Adrenal gland (tissue), 12 donors: Measurements from ENCODE around the gene EPHB2. TPM values are rescaled to one million over a fixed set of nuclear protein-coding genes. Genes with fewer than 3 reads are reported as not detected.

Experiments used
- DNase-seq, 7 donors: peaks; one replicate each; pipeline ENCODE4 v3.0.0-alpha.2; 2019 to 2020
- H3K27ac ChIP-seq, 5 donors: fragments of 200-600 bp; sonication (generic) in 4 of 5; 1 replicate in 3 of 5; 2 replicates in 2 of 5; pipeline versions ENCODE4 v1.5.1 to v1.8.0; 2016 to 2020; ENCODE audit warnings: mild to moderate bottlenecking in 1 of 5
- H3K27me3 ChIP-seq: fragments of 200-600 bp; 2 replicates; pipeline ENCODE4 v1.8.0; 2021
- H3K36me3 ChIP-seq, 2 donors: fragments of 200-600 bp; replicated peaks in 1 of 2; 1 replicate in 1 of 2; 2 replicates in 1 of 2; pipeline versions ENCODE4 v1.5.1 to v1.8.0; 2018 to 2022
- H3K4me1 ChIP-seq, 2 donors: fragments of 200-600 bp; replicated peaks in 1 of 2; 1 replicate in 1 of 2; 2 replicates in 1 of 2; pipeline versions ENCODE4 v1.5.1 to v1.8.0; 2018 to 2021
- H3K4me3 ChIP-seq, 4 donors: fragments of 200-600 bp; sonication (generic) in 3 of 4; one replicate each; pipeline ENCODE4 v1.5.1; 2016 to 2018
- H3K9me3 ChIP-seq, 3 donors: fragments of 200-600 bp; sonication (generic) in 1 of 3; replicated peaks in 1 of 3; 1 replicate in 2 of 3; 2 replicates in 1 of 3; pipeline versions ENCODE4 v1.5.1 to v1.8.0; 2016 to 2021
- POLR2A ChIP-seq, 2 donors: fragments of 450-650 bp; IDR thresholded peaks; one replicate each; pipeline ENCODE4 v1.6.1; 2017; ENCODE audit warnings: antibody characterized with exemption in 2 of 2, mild to moderate bottlenecking in 2 of 2, moderate library complexity in 1 of 2
- WGBS, 4 donors: extraction: QIAGEN DNeasy Blood & Tissue Kit in 2 of 4; methylation state at CpG; one replicate each; pipeline versions ENCODE4 v1.1.5 to v1.1.7; 2013 to 2017; 5-methylcytosine and 5-hydroxymethylcytosine counted together
- intact Hi-C, 2 donors: fragments of 100-400 bp; cut with DNase I; formaldehyde crosslinking; loops; one replicate each; pipeline versions ENCODE4 v1.14.1 to v1.15.0; 2022 to 2023
- polyA plus RNA-seq, 3 donors: library from polyadenylated mRNA; stranded (reverse); fragments of 200-250 nt in 2 of 3; fragments of 350-450 nt in 1 of 3; fragmentation: Illumina TruSeq in 1 of 3; extraction: RNeasy Lipid Tissue Mini Kit (QIAGEN cat#74804) in 1 of 3; gene quantifications; one replicate each; pipeline ENCODE4 v1.2.3, GENCODE V29; 2013 to 2014
- total RNA-seq, 9 donors: library from RNA; depleted of rRNA in 4 of 9; stranded (reverse); fragments of >200 nt in 4 of 9; fragments of 120-200 nt in 1 of 9; fragmentation: NEBNext Ultra II Directional in 1 of 9; extraction: Animal tissue kit (Norgen Biotek cat#: 25700) in 1 of 9; gene quantifications; one replicate each; pipeline versions ENCODE4 v1.1.0 to v1.2.4, GENCODE V29; 2013 to 2023
- TF ChIP-seq, protein P1 (sequence below), 6 experiments: fragments of 450-650 bp in 4 of 6; fragments of 200-600 bp in 2 of 6; sonication (generic) in 1 of 6; IDR thresholded peaks; 1 replicate in 5 of 6; 2 replicates in 1 of 6; pipeline versions ENCODE4 v1.5.1 to v1.8.0; 2016 to 2021; ENCODE audit warnings: antibody characterized with exemption in 6 of 6, mild to moderate bottlenecking in 2 of 6, moderate library complexity in 1 of 6
- donor health status: healthy with polysubstance abuse.
- donor health status: Bipolar disorder and iron deficiency.
- donor health status: DM: yes; HTN: yes; CAD: no.
- donor health status: DM: no; HTN: no; CAD: no.
- donor health status: DM: no; HTN: no; CAD: no.
- donor health status: DM: yes; HTN: yes; CAD: no.

Gene EPHB2
- total and polyA plus RNA-seq, 12 donors, result 0.67 to 10.3 (median 3.1) TPM

DNA sequence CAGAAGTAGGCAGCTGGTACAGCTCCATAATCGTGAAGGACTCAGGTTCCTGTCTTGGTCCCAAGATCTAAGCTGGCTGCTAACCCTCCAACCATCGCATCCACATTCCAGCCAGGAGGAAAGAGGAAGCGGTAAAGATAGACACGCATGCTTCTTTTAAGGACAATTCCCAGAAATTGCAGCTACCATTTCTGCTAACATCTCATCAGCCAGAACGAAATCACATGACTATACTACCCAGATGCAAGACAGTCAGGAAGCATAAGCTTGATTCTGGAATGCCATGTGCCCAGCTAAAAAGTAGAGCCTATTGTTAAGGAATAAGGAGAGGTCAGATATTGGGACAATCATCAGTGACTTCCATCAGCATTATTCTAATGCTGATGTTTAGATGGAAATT lies 110.4 kb downstream of the EPHB2 start:
- no peaks in the 10 kb centered on the region for H3K4me1 ChIP-seq
- H3K27me3 ChIP-seq, result no peaks in the 10 kb centered on the region
- TF ChIP-seq POLR2A (IDR thresholded peaks at IDR 0.05), result no peak
- intact Hi-C loops, result no loop called here
- DNase-seq, result no peak
- no peaks in the 10 kb centered on the region for H3K36me3 ChIP-seq
- 61 to 70% (median 67%) methylated on average over 5 of the region's 5 CpGs for WGBS, 4 donors
- no peaks in the 10 kb centered on the region for H3K9me3 ChIP-seq
- H3K27ac ChIP-seq, result no peak overlapping the region
- no peak overlapping the region for H3K4me3 ChIP-seq

DNA sequence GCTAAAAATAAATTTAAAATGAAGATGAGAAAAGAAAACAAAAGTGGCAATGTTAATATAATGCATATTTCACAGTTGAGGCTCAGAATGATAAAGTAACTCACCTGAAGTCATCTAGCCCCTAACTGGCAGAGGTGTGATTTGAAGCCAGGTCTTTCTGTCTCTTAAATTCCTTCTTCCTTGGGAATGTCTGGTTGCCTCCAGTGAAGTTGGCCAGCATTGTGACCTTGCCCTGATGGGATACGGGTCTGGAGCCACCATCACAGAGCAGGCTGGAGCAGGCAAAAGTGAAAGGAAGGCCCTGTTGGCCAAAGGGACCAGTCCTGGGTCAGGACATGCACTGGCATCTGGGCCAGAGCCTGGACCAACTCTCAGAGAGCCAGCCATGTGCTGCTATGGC lies 111.7 kb downstream of the EPHB2 start:
- H3K27me3 ChIP-seq, result no peaks in the 10 kb centered on the region
- no peak for DNase-seq
- H3K27ac ChIP-seq, result no peak overlapping the region
- no peaks in the 10 kb centered on the region for H3K9me3 ChIP-seq
- intact Hi-C loops, result no loop called here
- no peak overlapping the region for H3K4me3 ChIP-seq
- H3K4me1 ChIP-seq, result peaks cover 0 to 4% of the 10 kb centered on the region in 2 donors
- TF ChIP-seq POLR2A (IDR thresholded peaks at IDR 0.05), result no peak
- TF ChIP-seq, protein P1, sequence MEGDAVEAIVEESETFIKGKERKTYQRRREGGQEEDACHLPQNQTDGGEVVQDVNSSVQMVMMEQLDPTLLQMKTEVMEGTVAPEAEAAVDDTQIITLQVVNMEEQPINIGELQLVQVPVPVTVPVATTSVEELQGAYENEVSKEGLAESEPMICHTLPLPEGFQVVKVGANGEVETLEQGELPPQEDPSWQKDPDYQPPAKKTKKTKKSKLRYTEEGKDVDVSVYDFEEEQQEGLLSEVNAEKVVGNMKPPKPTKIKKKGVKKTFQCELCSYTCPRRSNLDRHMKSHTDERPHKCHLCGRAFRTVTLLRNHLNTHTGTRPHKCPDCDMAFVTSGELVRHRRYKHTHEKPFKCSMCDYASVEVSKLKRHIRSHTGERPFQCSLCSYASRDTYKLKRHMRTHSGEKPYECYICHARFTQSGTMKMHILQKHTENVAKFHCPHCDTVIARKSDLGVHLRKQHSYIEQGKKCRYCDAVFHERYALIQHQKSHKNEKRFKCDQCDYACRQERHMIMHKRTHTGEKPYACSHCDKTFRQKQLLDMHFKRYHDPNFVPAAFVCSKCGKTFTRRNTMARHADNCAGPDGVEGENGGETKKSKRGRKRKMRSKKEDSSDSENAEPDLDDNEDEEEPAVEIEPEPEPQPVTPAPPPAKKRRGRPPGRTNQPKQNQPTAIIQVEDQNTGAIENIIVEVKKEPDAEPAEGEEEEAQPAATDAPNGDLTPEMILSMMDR (IDR thresholded peaks at IDR 0.05), result no peak
- 64 to 88% (median 73%) methylated on average over 1 of the region's 1 CpG for WGBS, 4 donors
- no peaks in the 10 kb centered on the region for H3K36me3 ChIP-seq

DNA sequence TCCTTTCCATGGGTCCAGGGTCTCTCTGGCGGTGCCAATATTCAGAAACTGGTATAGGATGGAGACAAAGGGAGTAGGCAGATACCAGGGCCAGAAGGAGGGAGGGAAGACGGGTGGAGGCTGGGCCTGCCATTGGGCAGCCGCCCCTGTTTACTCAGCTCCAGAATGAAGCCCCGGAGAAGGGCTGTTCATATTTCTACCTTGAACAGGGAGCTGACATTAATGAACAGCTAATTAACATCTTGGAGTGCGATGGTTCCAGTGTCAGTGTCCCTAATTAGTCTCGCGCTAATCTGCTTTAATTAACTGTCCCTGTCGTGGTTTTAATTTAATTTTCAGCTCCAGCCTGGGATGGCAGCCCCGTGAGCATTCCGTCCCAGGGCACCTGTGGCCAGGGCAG lies 113.8 kb downstream of the EPHB2 start:
- Histone ChIP-seq H3K27me3 (no peaks in the 10 kb centered on the region), H3K36me3 (no peaks in the 10 kb centered on the region), H3K4me1 (peaks cover 0 to 4% of the 10 kb centered on the region in 2 donors), H3K4me3 (no peak overlapping the region), H3K9me3 (no peaks in the 10 kb centered on the region), H3K27ac (no peak overlapping the region)
- intact Hi-C loops, result no loop called here
- WGBS, 4 donors, result 87 to 93% (median 88%) methylated on average over 10 of the region's 10 CpGs
- DNase-seq, result no peak
- TF ChIP-seq, protein P1 (IDR thresholded peaks at IDR 0.05), result no peak
- TF ChIP-seq POLR2A (IDR thresholded peaks at IDR 0.05), result no peak

DNA sequence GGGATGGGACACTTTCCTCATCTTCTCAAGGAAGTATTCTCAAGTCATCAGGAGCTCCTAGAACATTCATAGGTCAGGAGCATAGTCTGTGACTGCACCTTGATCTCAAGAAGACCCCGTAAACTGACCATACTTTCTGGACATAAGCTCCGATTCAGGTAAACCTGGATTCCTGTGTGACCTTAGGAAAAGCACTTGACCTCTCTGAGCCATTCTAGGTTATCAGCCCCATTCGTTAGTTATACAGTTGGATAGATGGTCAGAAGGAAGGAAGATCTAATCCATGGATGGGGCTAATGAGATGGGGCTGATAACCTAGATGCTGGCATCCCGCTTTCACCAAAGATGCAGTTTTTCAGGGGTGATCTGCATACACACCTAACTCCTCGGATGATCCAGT lies 114.3 kb downstream of the EPHB2 start:
- no peaks in the 10 kb centered on the region for H3K27me3 ChIP-seq
- no peak overlapping the region for H3K4me3 ChIP-seq
- intact Hi-C loops, result no loop called here
- H3K4me1 ChIP-seq, result peaks cover 0 to 4% of the 10 kb centered on the region in 2 donors
- H3K9me3 ChIP-seq, result no peaks in the 10 kb centered on the region
- DNase-seq, result no peak
- H3K27ac ChIP-seq, result no peak overlapping the region
- no peaks in the 10 kb centered on the region for H3K36me3 ChIP-seq
- TF ChIP-seq POLR2A (IDR thresholded peaks at IDR 0.05), result no peak
- TF ChIP-seq, protein P1 (IDR thresholded peaks at IDR 0.05), result no peak
- 89 to 92% (median 92%) methylated on average over 3 to 5 of the region's 5 CpGs for WGBS, 4 donors

DNA sequence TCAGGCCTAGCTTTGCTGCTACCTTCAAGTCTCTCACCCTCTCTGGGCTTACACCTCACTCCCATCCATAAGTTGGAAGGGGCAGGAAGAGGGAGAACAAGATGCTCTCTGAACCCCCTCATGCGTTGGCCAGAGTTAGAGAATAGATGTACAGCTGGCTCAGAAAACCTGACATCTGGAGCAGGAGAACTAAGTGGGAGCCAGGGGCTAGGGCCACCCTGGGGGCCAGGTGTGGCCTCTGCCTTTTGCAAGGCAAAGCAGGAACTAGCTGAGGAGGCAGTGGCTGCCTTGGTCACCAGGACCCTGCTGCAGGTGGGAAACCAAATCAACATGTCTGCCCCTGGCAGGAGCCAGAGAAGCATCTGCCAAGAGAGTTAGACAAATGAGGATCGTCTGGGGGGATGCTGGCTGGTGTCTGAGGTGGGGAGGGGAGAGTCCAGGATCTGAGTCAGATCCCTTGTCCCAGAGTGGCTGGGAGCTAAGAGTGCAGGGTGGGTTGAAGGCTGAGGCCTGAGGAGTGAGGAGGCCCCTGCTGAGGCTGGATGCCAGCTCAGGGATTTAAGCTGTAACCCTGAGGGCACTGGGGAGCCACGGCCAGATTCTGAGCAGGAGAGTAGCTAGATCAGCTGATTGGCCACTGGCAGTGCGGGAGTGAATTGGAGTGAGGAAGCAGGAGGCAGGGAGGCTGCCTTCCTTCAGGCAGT lies 115.0 kb downstream of the EPHB2 start:
- no peaks in the 10 kb centered on the region for H3K36me3 ChIP-seq
- H3K4me1 ChIP-seq, result peaks cover 0 to 4% of the 10 kb centered on the region in 2 donors
- no peak overlapping the region for H3K4me3 ChIP-seq
- no peak for DNase-seq
- H3K27me3 ChIP-seq, result no peaks in the 10 kb centered on the region
- H3K9me3 ChIP-seq, result no peaks in the 10 kb centered on the region
- intact Hi-C loops, result no loop called here
- WGBS, 4 donors, result 51 to 98% (median 76%) methylated on average over 3 to 4 of the region's 4 CpGs
- TF ChIP-seq POLR2A (IDR thresholded peaks at IDR 0.05), result no peak
- TF ChIP-seq, protein P1 (IDR thresholded peaks at IDR 0.05), result no peak
- H3K27ac ChIP-seq, result no peak overlapping the region
